ENCODE measurements around the gene ANKRD36C.
"Not testable (repeated sequence)": the region's sequence is repeated elsewhere in the genome, so short reads cannot be mapped to it uniquely, and the experiment has no call there.

ANKRD36C gene

GRCh38 chr2:95796249-95797099 is 195.2 kb downstream of the ANKRD36C start:
- not testable (repeated sequence) for H3K4me1 ChIP-seq (ENCODE audit: control insufficient read depth, insufficient read depth, low read length); H3K9me3 ChIP-seq (ENCODE audit: control insufficient read depth in 2 of 2, low read length in 2 of 2); H3K4me3 ChIP-seq (ENCODE audit: low read length in 2 of 2); H3K27ac ChIP-seq (ENCODE audit: low read length); H3K27me3 ChIP-seq (ENCODE audit: control insufficient read depth in 1 of 2, insufficient read depth in 2 of 2, low read length in 2 of 2); H3K9ac ChIP-seq (ENCODE audit: low read length in 2 of 2); H3K36me3 ChIP-seq (ENCODE audit: control insufficient read depth in 2 of 2, insufficient read depth in 2 of 2, low read length in 2 of 2)

GRCh38 chr2:95793970-95794369 is 197.7 kb downstream of the ANKRD36C start:
- H3K4me3 ChIP-seq (ENCODE audit: low read length in 2 of 2) = not testable (repeated sequence)

GRCh38 chr2:95790180-95790579 is 201.4 kb downstream of the ANKRD36C start:
- H3K27ac ChIP-seq (ENCODE audit: low read length); H3K9ac ChIP-seq (ENCODE audit: low read length in 2 of 2); H3K27me3 ChIP-seq (ENCODE audit: control insufficient read depth in 1 of 2, insufficient read depth in 2 of 2, low read length in 2 of 2); H3K36me3 ChIP-seq (ENCODE audit: control insufficient read depth in 2 of 2, insufficient read depth in 2 of 2, low read length in 2 of 2); H3K4me3 ChIP-seq (ENCODE audit: low read length in 2 of 2); H3K9me3 ChIP-seq (ENCODE audit: control insufficient read depth in 2 of 2, low read length in 2 of 2); H3K4me1 ChIP-seq (ENCODE audit: control insufficient read depth, insufficient read depth, low read length): not testable (repeated sequence)

More at GRCh38 chr2:95793970-95794369, 197.7 kb downstream of the ANKRD36C start:
- not testable (repeated sequence) for H3K4me1 ChIP-seq (ENCODE audit: control insufficient read depth, insufficient read depth, low read length); H3K27me3 ChIP-seq (ENCODE audit: control insufficient read depth in 1 of 2, insufficient read depth in 2 of 2, low read length in 2 of 2); H3K36me3 ChIP-seq (ENCODE audit: control insufficient read depth in 2 of 2, insufficient read depth in 2 of 2, low read length in 2 of 2); H3K27ac ChIP-seq (ENCODE audit: low read length); H3K9me3 ChIP-seq (ENCODE audit: control insufficient read depth in 2 of 2, low read length in 2 of 2); H3K9ac ChIP-seq (ENCODE audit: low read length in 2 of 2)

- not testable (repeated sequence) for H3K36me3 ChIP-seq (ENCODE audit: control insufficient read depth in 2 of 2, insufficient read depth in 2 of 2, low read length in 2 of 2); H3K4me3 ChIP-seq (ENCODE audit: low read length in 2 of 2); H3K9me3 ChIP-seq (ENCODE audit: control insufficient read depth in 2 of 2, low read length in 2 of 2); H3K4me1 ChIP-seq (ENCODE audit: control insufficient read depth, insufficient read depth, low read length); H3K27me3 ChIP-seq (ENCODE audit: control insufficient read depth in 1 of 2, insufficient read depth in 2 of 2, low read length in 2 of 2); H3K27ac ChIP-seq (ENCODE audit: low read length); H3K9ac ChIP-seq (ENCODE audit: low read length in 2 of 2)
Observed at GRCh38 chr2:95789385-95789784, 202.2 kb downstream of the ANKRD36C start.

GRCh38 chr2:95788642-95789041 is 203.0 kb downstream of the ANKRD36C start:
- H3K9me3 ChIP-seq (ENCODE audit: control insufficient read depth in 2 of 2, low read length in 2 of 2); H3K4me1 ChIP-seq (ENCODE audit: control insufficient read depth, insufficient read depth, low read length); H3K27ac ChIP-seq (ENCODE audit: low read length); H3K9ac ChIP-seq (ENCODE audit: low read length in 2 of 2); H3K4me3 ChIP-seq (ENCODE audit: low read length in 2 of 2); H3K27me3 ChIP-seq (ENCODE audit: control insufficient read depth in 1 of 2, insufficient read depth in 2 of 2, low read length in 2 of 2); H3K36me3 ChIP-seq (ENCODE audit: control insufficient read depth in 2 of 2, insufficient read depth in 2 of 2, low read length in 2 of 2): not testable (repeated sequence)
